ENCODE data around the gene TUNAR. TPM values are rescaled to one million over a fixed set of nuclear protein-coding genes. Genes with fewer than 3 reads are reported as not detected.

Gene TUNAR
- total RNA-seq, result not detected in 2 replicates

DNA sequence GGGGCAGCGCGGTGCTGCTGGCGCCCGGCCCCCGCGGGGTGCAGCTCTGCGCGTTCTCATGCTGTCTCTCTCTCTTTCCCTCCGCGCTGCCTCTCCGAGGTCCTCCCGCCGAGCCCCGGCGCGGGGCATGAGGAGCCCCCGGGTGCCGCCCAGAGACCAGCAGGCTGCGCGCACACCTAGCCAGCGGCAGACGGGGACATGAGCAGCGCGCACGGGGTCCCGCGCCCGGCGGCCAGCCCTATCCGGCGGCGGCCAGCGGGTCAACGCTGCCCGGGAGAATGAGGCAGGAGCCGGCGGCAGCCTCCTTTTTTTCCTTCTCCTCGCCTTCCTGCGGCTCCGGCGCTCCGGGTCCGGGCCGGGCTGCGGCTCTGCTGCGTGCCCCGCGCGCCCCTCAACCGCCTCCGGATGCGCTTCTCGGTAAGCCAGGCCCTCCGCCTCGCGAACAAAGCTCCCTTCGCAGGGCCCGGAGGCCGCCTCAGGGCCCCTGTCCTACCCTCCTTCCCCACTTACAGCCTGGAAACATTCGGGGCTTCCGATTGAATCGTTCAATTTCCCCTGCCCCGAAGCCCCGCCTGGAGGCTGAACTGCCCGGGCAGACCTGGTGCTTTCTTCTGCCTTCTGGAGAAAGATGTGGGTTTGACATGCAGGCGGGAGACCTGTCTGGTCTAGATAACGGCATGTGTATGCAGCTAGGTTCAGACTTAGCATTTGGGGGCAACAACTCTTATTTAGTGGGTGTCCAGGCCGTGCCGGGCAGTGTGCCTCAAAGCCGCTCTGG is at the start of gene TUNAR:
TUNAR (plus strand) TSS at position 72 of the 778 bp plus-strand sequence.

Other genes starting within 250 kb of the TUNAR start
- not detected in 2 replicates for gene TCL1B, start 190.4 kb upstream of the TUNAR start, total RNA-seq
- gene TCL1A, start 162.7 kb upstream of the TUNAR start, total RNA-seq, result not detected in 2 replicates
- 13.5 and 13.7 TPM in 2 replicates for gene C14orf132, start 162.5 kb downstream of the TUNAR start, total RNA-seq

Measured in smooth muscle cell of bladder (primary cell).